Measurements from ENCODE around the gene TRAPPC11. TPM values are rescaled to one million over a fixed set of nuclear protein-coding genes. Genes with fewer than 3 reads are reported as not detected.

The TRAPPC11 gene
- total and polyA plus RNA-seq, 9 of the 15 experiments (the other 6 are each of a cell fraction or from before 2014, with no cell fraction given): 11.6 to 49.0 (median 28.7) TPM

DNA sequence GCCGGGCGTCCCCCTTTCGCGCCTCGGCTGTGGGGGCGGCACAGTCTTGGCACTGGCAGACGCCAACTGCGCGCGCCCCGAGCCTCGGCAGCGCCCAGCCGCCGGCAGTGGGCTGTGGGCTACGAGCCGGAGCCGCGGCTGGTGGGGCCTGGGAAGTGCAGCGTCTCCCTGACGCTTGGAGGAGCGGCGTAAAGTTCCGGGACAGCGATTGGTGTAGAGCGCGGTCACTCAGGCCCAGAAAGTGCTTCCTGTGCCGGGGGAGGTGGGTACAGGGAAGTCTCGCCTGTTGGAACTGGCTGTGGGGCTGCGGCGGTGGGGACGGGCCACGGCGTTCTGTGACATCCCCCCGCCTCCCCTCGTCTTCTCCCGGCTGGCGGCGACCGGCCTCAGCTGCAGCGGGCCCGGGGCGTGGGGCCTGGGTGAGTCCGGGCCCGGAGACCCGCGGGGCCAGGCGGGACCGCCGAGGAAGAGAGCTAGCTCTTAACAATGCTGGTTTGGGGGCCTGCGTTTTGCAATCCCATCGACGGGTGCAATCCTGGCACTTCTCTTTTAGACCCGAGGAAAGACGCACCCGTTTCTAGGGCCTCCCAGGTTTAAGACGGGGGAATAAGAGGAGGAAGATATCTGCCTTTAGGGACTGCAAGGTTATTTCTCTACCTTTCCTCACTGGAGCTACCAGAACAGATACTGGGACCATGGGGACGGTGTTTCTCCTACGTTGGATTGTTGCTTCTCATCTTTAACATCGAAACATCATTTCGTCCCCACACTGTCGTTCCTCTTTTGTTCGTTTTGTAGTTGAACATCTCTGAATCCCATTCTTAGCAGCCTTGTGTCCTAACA is at the start of gene TRAPPC11, which contains the start of gene RWDD4 (continued):
- no peak for TF ChIP-seq ZNF197 (CRISPR knock-in tag; IDR thresholded peaks at IDR 0.05; ENCODE audit: low read depth)
- TF ChIP-seq COPS2 (conservative IDR thresholded peaks at IDR 0.05): no peak
- TF ChIP-seq SPI1 (IDR thresholded peaks at IDR 0.05; ENCODE audit: borderline replicate concordance, low read depth, low read length): peak; percentile 49; the same call in 1 of the 2 replicates
- TF ChIP-seq, protein P1, sequence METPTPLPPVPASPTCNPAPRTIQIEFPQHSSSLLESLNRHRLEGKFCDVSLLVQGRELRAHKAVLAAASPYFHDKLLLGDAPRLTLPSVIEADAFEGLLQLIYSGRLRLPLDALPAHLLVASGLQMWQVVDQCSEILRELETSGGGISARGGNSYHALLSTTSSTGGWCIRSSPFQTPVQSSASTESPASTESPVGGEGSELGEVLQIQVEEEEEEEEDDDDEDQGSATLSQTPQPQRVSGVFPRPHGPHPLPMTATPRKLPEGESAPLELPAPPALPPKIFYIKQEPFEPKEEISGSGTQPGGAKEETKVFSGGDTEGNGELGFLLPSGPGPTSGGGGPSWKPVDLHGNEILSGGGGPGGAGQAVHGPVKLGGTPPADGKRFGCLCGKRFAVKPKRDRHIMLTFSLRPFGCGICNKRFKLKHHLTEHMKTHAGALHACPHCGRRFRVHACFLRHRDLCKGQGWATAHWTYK (CRISPR knock-in tag; IDR thresholded peaks at IDR 0.05): no peak
- TF ChIP-seq, protein P2, sequence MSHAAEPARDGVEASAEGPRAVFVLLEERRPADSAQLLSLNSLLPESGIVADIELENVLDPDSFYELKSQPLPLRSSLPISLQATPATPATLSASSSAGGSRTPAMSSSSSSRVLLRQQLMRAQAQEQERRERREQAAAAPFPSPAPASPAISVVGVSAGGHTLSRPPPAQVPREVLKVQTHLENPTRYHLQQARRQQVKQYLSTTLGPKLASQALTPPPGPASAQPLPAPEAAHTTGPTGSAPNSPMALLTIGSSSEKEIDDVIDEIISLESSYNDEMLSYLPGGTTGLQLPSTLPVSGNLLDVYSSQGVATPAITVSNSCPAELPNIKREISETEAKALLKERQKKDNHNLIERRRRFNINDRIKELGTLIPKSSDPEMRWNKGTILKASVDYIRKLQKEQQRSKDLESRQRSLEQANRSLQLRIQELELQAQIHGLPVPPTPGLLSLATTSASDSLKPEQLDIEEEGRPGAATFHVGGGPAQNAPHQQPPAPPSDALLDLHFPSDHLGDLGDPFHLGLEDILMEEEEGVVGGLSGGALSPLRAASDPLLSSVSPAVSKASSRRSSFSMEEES (CRISPR knock-in tag; IDR thresholded peaks at IDR 0.05): no peak
- peak; percentile 93 for TF ChIP-seq GABPA (tag; conservative IDR thresholded peaks at IDR 0.05; ENCODE audit: low read depth)
- TF ChIP-seq ELF1 (tag; IDR thresholded peaks at IDR 0.05): peak; percentile 34; the same call in 1 of the 2 replicates
- no peak for TF ChIP-seq XRCC5 (IDR thresholded peaks at IDR 0.05; ENCODE audit: low read depth, low read length)
- 0 out of 2 replicates have a peak, but pooled peaks have one; percentile 75 for TF ChIP-seq HNRNPL (IDR thresholded peaks at IDR 0.05; ENCODE audit: low read depth, low read length)
- TF ChIP-seq HMGN3 (IDR thresholded peaks at IDR 0.05; ENCODE audit: borderline replicate concordance, extremely low read depth, insufficient read length, low read depth, low read length): peak; percentile 58
- TF ChIP-seq, protein P3, sequence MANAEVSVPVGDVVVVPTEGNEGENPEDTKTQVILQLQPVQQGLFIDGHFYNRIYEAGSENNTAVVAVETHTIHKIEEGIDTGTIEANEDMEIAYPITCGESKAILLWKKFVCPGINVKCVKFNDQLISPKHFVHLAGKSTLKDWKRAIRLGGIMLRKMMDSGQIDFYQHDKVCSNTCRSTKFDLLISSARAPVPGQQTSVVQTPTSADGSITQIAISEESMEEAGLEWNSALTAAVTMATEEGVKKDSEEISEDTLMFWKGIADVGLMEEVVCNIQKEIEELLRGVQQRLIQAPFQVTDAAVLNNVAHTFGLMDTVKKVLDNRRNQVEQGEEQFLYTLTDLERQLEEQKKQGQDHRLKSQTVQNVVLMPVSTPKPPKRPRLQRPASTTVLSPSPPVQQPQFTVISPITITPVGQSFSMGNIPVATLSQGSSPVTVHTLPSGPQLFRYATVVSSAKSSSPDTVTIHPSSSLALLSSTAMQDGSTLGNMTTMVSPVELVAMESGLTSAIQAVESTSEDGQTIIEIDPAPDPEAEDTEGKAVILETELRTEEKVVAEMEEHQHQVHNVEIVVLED (CRISPR knock-in tag; IDR thresholded peaks at IDR 0.05): peak; percentile 84
- TF ChIP-seq OTX1 (CRISPR knock-in tag; IDR thresholded peaks at IDR 0.05): 0 out of 2 replicates have a peak, but pooled peaks have one; percentile 3
- TF ChIP-seq TOE1 (IDR thresholded peaks at IDR 0.05; ENCODE audit: borderline replicate concordance): no peak
- TF ChIP-seq TOE1 (CRISPR knock-in tag; IDR thresholded peaks at IDR 0.05; ENCODE audit: borderline replicate concordance, low read depth): no peak
- peak; percentile 44; the same call in 1 of the 2 replicates for TF ChIP-seq CTBP1 (IDR thresholded peaks at IDR 0.05; ENCODE audit: borderline replicate concordance)
- no peak for TF ChIP-seq NCOA4 (IDR thresholded peaks at IDR 0.05; ENCODE audit: partially characterized antibody)
- no peak for TF ChIP-seq RCOR1 (IDR thresholded peaks at IDR 0.05; ENCODE audit: borderline replicate concordance in 1 of 2, low read depth in 2 of 2, low read length in 2 of 2)
- TF ChIP-seq EHMT2 (IDR thresholded peaks at IDR 0.05): no peak
- no peak for TF ChIP-seq ZBED1 (IDR thresholded peaks at IDR 0.05)
- TF ChIP-seq TEAD2 (tag; IDR thresholded peaks at IDR 0.05): no peak
- peak; percentile 83; the same call in 1 of the 2 replicates for TF ChIP-seq KAT7 (CRISPR knock-in tag; IDR thresholded peaks at IDR 0.05; ENCODE audit: borderline replicate concordance)
- TF ChIP-seq, protein P4, sequence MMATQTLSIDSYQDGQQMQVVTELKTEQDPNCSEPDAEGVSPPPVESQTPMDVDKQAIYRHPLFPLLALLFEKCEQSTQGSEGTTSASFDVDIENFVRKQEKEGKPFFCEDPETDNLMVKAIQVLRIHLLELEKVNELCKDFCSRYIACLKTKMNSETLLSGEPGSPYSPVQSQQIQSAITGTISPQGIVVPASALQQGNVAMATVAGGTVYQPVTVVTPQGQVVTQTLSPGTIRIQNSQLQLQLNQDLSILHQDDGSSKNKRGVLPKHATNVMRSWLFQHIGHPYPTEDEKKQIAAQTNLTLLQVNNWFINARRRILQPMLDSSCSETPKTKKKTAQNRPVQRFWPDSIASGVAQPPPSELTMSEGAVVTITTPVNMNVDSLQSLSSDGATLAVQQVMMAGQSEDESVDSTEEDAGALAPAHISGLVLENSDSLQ (IDR thresholded peaks at IDR 0.05): peak; percentile 99
